ENCODE data around the gene LIMS2.

DNA sequence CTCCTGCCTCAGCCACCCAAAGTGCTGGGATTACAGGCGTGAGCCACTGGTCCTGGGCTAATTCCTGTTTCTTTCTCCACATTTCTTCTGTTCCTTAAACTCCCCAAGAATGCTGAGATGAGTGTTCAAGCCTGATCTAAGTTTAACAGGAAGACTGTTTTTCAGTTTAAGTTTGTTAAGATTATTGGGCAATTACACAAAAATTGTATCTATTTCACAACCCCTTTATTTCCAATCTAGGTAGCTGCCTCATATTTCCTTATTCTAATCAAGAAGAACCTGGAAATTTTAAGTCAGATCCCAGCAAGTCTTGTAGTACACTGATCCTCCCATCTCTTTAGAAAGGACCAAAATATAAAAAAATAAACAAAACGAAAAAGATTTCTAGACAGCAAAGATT is 37.7 kb upstream of the LIMS2 start:
- no peak for TF ChIP-seq POLR2A (IDR thresholded peaks at IDR 0.05)
- TF ChIP-seq, protein P1, sequence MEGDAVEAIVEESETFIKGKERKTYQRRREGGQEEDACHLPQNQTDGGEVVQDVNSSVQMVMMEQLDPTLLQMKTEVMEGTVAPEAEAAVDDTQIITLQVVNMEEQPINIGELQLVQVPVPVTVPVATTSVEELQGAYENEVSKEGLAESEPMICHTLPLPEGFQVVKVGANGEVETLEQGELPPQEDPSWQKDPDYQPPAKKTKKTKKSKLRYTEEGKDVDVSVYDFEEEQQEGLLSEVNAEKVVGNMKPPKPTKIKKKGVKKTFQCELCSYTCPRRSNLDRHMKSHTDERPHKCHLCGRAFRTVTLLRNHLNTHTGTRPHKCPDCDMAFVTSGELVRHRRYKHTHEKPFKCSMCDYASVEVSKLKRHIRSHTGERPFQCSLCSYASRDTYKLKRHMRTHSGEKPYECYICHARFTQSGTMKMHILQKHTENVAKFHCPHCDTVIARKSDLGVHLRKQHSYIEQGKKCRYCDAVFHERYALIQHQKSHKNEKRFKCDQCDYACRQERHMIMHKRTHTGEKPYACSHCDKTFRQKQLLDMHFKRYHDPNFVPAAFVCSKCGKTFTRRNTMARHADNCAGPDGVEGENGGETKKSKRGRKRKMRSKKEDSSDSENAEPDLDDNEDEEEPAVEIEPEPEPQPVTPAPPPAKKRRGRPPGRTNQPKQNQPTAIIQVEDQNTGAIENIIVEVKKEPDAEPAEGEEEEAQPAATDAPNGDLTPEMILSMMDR (IDR thresholded peaks at IDR 0.05 in 4 of 5, conservative IDR thresholded peaks at IDR 0.05 in 1 of 5): no peak

All from gastrocnemius medialis (tissue), 4 donors.